Stomach (tissue), 9 donors: Measurements from ENCODE around the gene BRSK2. TPM values are rescaled to one million over a fixed set of nuclear protein-coding genes. Genes with fewer than 3 reads are reported as not detected.
A peak's percentile ranks its signal among the peaks of the same experiment; 100 is the strongest.

Experiments used
- DNase-seq, 2 donors: peaks; one replicate each; pipeline versions ENCODE4 v3.0.0 to v3.0.0-alpha.2; 2013 to 2019
- H3K27ac ChIP-seq, 5 donors: fragments of 200-600 bp in 4 of 5; sonication (generic) in 4 of 5; one replicate each; pipeline ENCODE4 v1.5.1; 2013 to 2019; ENCODE audit warnings: mild to moderate bottlenecking in 1 of 5, moderate library complexity in 1 of 5
- H3K27me3 ChIP-seq, 3 donors: fragments of 200-600 bp; sonication (generic); one replicate each; pipeline ENCODE4 v1.5.1; 2017 to 2019; ENCODE audit warnings: mixed run types in 1 of 3
- H3K36me3 ChIP-seq, 4 donors: fragments of 200-600 bp; sonication (generic); 1 replicate in 3 of 4; 2 replicates in 1 of 4; pipeline ENCODE4 v1.5.1; 2016 to 2019
- H3K4me1 ChIP-seq, 4 donors: fragments of 200-600 bp; sonication (generic); one replicate each; pipeline ENCODE4 v1.5.1; 2016 to 2019
- H3K4me3 ChIP-seq, 4 donors: fragments of 200-600 bp; sonication (generic) in 3 of 4; one replicate each; pipeline ENCODE4 v1.5.1; 2016 to 2019; ENCODE audit warnings: mild to moderate bottlenecking in 1 of 4
- H3K9me3 ChIP-seq, 4 donors: fragments of 200-600 bp; sonication (generic); one replicate each; pipeline ENCODE4 v1.5.1; 2016 to 2019
- EP300 ChIP-seq: sonication (generic); formaldehyde crosslinking; IDR thresholded peaks from one replicate; pipeline ENCODE4 v1.6.1; 2017; ENCODE audit warnings: antibody characterized with exemption
- POLR2A ChIP-seq, 4 donors: fragments of 450-650 bp; IDR thresholded peaks; one replicate each; pipeline ENCODE4 v1.6.1; 2016; ENCODE audit warnings: antibody characterized with exemption in 4 of 4, control low read depth in 2 of 4, mild to moderate bottlenecking in 1 of 4, moderate library complexity in 1 of 4
- POLR2AphosphoS5 ChIP-seq, 3 donors: sonication (generic); formaldehyde crosslinking; IDR thresholded peaks; one replicate each; pipeline ENCODE4 v1.6.1; 2016; ENCODE audit warnings: antibody characterized with exemption in 3 of 3
- WGBS, 5 donors: extraction: QIAGEN DNeasy Blood & Tissue Kit in 3 of 5; methylation state at CpG; one replicate each; pipeline versions ENCODE4 v1.1.5 to v1.1.7; 2013 to 2018; 5-methylcytosine and 5-hydroxymethylcytosine counted together
- intact Hi-C: fragments of 100-400 bp; cut with DNase I; formaldehyde crosslinking; loops from one replicate; pipeline ENCODE4 v1.15.1; 2023; ENCODE audit warnings: low total_unique reads
- polyA plus RNA-seq, 3 donors: library from polyadenylated mRNA; stranded (reverse); fragments of 200-250 nt; gene quantifications; one replicate each; pipeline ENCODE4 v1.2.3, GENCODE V29; 2013
- total RNA-seq, 5 donors: library from RNA; depleted of rRNA; stranded (reverse); fragments of >200 nt; gene quantifications; one replicate each; pipeline versions ENCODE4 v1.1.0 to v1.2.3, GENCODE V29; 2014 to 2016
- TF ChIP-seq, protein P1 (sequence below), 7 experiments: fragments of 450-650 bp in 4 of 7; fragments of 200-600 bp in 3 of 7; sonication (generic) in 3 of 7; IDR thresholded peaks; one replicate each; pipeline ENCODE4 v1.5.1; 2016 to 2019; ENCODE audit warnings: antibody characterized with exemption in 7 of 7, control low read depth in 2 of 7, mild to moderate bottlenecking in 1 of 7
- donor health status: healthy with polysubstance abuse.
- donor health status: Bipolar disorder and iron deficiency.
- donor health status: healthy.

BRSK2 gene
- total and polyA plus RNA-seq, 8 donors = 1.8 to 6.9 (median 1.8) TPM; not detected in 3

GRCh38 chr11:1445741-1446445 is 56.2 kb downstream of the BRSK2 start:
- no peak overlapping the region for H3K27ac ChIP-seq

DNA sequence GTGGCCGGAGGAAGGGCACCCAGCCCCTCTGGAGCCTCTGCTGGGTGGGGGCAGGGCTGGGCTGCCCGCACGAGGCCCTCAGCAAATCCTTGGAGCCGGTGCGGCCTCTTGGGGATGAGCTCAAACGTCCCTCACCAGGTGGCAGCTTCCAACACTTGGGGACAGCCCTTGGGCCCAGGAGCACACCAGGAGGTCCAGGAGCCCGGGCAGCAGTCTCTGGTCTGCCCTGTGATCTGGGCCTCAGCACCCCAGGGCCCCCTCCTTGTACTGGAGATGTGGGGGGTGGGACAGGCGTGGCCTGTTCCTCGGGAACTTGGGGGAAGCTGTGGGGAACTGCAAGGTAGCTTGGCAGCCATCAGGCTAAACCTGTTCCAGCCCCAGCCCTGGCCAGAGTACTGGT is 56.9 kb downstream of the BRSK2 start:
- DNase-seq = no peak
- 58 to 79% (median 77%) methylated on average over 7 to 9 of the region's 9 CpGs for WGBS, 5 donors
- Histone ChIP-seq H3K27ac (no peak overlapping the region), H3K36me3 (no peaks in the 10 kb centered on the region), H3K9me3 (no peaks in the 10 kb centered on the region), H3K4me1 (peaks cover 0 to 26% (median 16%) of the 10 kb centered on the region in 4 donors), H3K27me3 (peaks cover 0 to 90% (median 50%) of the 10 kb centered on the region in 3 donors), H3K4me3 (no peak overlapping the region)
- intact Hi-C loops = no loop called here
- TF ChIP-seq, protein P1, sequence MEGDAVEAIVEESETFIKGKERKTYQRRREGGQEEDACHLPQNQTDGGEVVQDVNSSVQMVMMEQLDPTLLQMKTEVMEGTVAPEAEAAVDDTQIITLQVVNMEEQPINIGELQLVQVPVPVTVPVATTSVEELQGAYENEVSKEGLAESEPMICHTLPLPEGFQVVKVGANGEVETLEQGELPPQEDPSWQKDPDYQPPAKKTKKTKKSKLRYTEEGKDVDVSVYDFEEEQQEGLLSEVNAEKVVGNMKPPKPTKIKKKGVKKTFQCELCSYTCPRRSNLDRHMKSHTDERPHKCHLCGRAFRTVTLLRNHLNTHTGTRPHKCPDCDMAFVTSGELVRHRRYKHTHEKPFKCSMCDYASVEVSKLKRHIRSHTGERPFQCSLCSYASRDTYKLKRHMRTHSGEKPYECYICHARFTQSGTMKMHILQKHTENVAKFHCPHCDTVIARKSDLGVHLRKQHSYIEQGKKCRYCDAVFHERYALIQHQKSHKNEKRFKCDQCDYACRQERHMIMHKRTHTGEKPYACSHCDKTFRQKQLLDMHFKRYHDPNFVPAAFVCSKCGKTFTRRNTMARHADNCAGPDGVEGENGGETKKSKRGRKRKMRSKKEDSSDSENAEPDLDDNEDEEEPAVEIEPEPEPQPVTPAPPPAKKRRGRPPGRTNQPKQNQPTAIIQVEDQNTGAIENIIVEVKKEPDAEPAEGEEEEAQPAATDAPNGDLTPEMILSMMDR (IDR thresholded peaks at IDR 0.05) = no peak
- TF ChIP-seq POLR2AphosphoS5 (IDR thresholded peaks at IDR 0.05) = no peak
- TF ChIP-seq POLR2A (IDR thresholded peaks at IDR 0.05) = no peak
- TF ChIP-seq EP300 = no peak

More at GRCh38 chr11:1445741-1446445, 56.2 kb downstream of the BRSK2 start:
- TF ChIP-seq POLR2AphosphoS5 (IDR thresholded peaks at IDR 0.05) = no peak
- TF ChIP-seq POLR2A (IDR thresholded peaks at IDR 0.05) = no peak
- TF ChIP-seq, protein P1 (IDR thresholded peaks at IDR 0.05) = no peak
- no peak for TF ChIP-seq EP300
- 68 to 88% (median 85%) methylated on average over 7 to 30 of the region's 30 CpGs for WGBS, 5 donors
- DNase-seq = peak in 1 of 2 donors; percentile 59
- Histone ChIP-seq H3K4me1 (peaks cover 0 to 26% (median 16%) of the 10 kb centered on the region in 4 donors), H3K9me3 (no peaks in the 10 kb centered on the region), H3K27me3 (peaks cover 0 to 85% (median 43%) of the 10 kb centered on the region in 3 donors), H3K36me3 (no peaks in the 10 kb centered on the region), H3K4me3 (no peak overlapping the region)
- intact Hi-C loops = no loop called here

- TF ChIP-seq, protein P1 (IDR thresholded peaks at IDR 0.05) = no peak
- no peak for TF ChIP-seq POLR2A (IDR thresholded peaks at IDR 0.05)
- no peak for TF ChIP-seq EP300
- TF ChIP-seq POLR2AphosphoS5 (IDR thresholded peaks at IDR 0.05) = no peak
- intact Hi-C loops = no loop called here
- 57 to 78% (median 70%) methylated on average over 18 to 49 of the region's 49 CpGs for WGBS, 5 donors
- peak; percentile 36 to 63 for DNase-seq
- peaks cover 0 to 85% (median 51%) of the 10 kb centered on the region in 3 donors for H3K27me3 ChIP-seq
- peaks cover 0 to 29% (median 17%) of the 10 kb centered on the region in 4 donors for H3K4me1 ChIP-seq
- H3K27ac ChIP-seq = no peak overlapping the region
- no peaks in the 10 kb centered on the region for H3K36me3 ChIP-seq
- no peaks in the 10 kb centered on the region for H3K9me3 ChIP-seq
- H3K4me3 ChIP-seq = no peak overlapping the region
Measured at GRCh38 chr11:1447845-1448825, 58.4 kb downstream of the BRSK2 start.

GRCh38 chr11:1448882-1449281 is 59.1 kb downstream of the BRSK2 start:
- TF ChIP-seq EP300 (no peak), POLR2A (IDR thresholded peaks at IDR 0.05) (no peak), POLR2AphosphoS5 (IDR thresholded peaks at IDR 0.05) (no peak)
- TF ChIP-seq, protein P1 (IDR thresholded peaks at IDR 0.05) = no peak
- H3K4me3 ChIP-seq = no peak overlapping the region
- H3K4me1 ChIP-seq = peaks cover 0 to 36% (median 21%) of the 10 kb centered on the region in 4 donors
- 73 to 87% (median 82%) methylated on average over 16 to 24 of the region's 24 CpGs for WGBS, 5 donors
- no peaks in the 10 kb centered on the region for H3K36me3 ChIP-seq
- H3K9me3 ChIP-seq = no peaks in the 10 kb centered on the region
- no peak for DNase-seq
- H3K27me3 ChIP-seq = peaks cover 0 to 85% (median 51%) of the 10 kb centered on the region in 3 donors
- H3K27ac ChIP-seq = no peak overlapping the region
- intact Hi-C loops = no loop called here
